ENCODE measurements around the gene P2RY8.
A peak's percentile ranks its signal among the peaks of the same experiment; 100 is the strongest.
"Not testable (repeated sequence)": the region's sequence is repeated elsewhere in the genome, so short reads cannot be mapped to it uniquely, and the experiment has no call there.

The P2RY8 gene

GRCh38 chrX:1524874-1525582 lies 12.0 kb downstream of the P2RY8 start (continued):
- TF ChIP-seq REST (tag by site-specific recombination; IDR thresholded peaks at IDR 0.05), result no peak

GRCh38 chrX:1522905-1523304 lies 14.1 kb downstream of the P2RY8 start:
- H3K9me3 ChIP-seq (ENCODE audit: control insufficient read depth, insufficient read depth, low read depth, low read length); POLR2A ChIA-PET; H3K4me1 ChIP-seq (ENCODE audit: control insufficient read depth, insufficient read depth, low read length); H3K27ac ChIP-seq (ENCODE audit: extremely low read depth, low read depth, low read length); H3K36me3 ChIP-seq (ENCODE audit: control insufficient read depth in 2 of 2, insufficient read depth in 1 of 2, low read length in 2 of 2); CTCF ChIA-PET; H3K4me3 ChIP-seq (ENCODE audit: low read depth, low read length): not testable (repeated sequence)
- TF ChIP-seq ZNF394 (tag by site-specific recombination; IDR thresholded peaks at IDR 0.05; ENCODE audit: borderline replicate concordance) (peak; percentile 94), ZBTB21 (tag by site-specific recombination; IDR thresholded peaks at IDR 0.05) (0 out of 2 replicates have a peak, but pooled peaks have one; percentile 62), ZNF426 (tag by site-specific recombination; IDR thresholded peaks at IDR 0.05) (peak; percentile 95), ZXDB (tag by site-specific recombination; IDR thresholded peaks at IDR 0.05) (peak; percentile 72), ZNF629 (tag by site-specific recombination; IDR thresholded peaks at IDR 0.05) (peak; percentile 61; the same call in 1 of the 2 replicates), ZNF555 (tag by site-specific recombination; conservative IDR thresholded peaks at IDR 0.05) (peak; percentile 96), MYNN (tag by site-specific recombination; IDR thresholded peaks at IDR 0.05; ENCODE audit: borderline replicate concordance) (peak; percentile 26; the same call in 1 of the 2 replicates), ZBTB1 (tag by site-specific recombination; IDR thresholded peaks at IDR 0.05) (0 out of 2 replicates have a peak, but pooled peaks have one; percentile 34), RBAK (tag by site-specific recombination; IDR thresholded peaks at IDR 0.05) (0 out of 2 replicates have a peak, but pooled peaks have one; percentile 31), ZNF530 (tag by site-specific recombination; IDR thresholded peaks at IDR 0.05; ENCODE audit: low read depth) (0 out of 2 replicates have a peak, but pooled peaks have one; percentile 45), ZNF266 (tag by site-specific recombination; IDR thresholded peaks at IDR 0.05; ENCODE audit: low read depth) (peak; percentile 93), ZNF623 (tag by site-specific recombination; IDR thresholded peaks at IDR 0.05) (peak; percentile 83), ZBTB11 (tag by site-specific recombination; conservative IDR thresholded peaks at IDR 0.05; ENCODE audit: low read depth) (peak; percentile 83), ZNF664 (tag by site-specific recombination; IDR thresholded peaks at IDR 0.05) (peak; percentile 74), ZNF654 (tag by site-specific recombination; IDR thresholded peaks at IDR 0.05; ENCODE audit: low read depth) (peak; percentile 41), ZNF518A (tag by site-specific recombination; conservative IDR thresholded peaks at IDR 0.05; ENCODE audit: low read depth) (peak; percentile 97), AEBP2 (tag by site-specific recombination; IDR thresholded peaks at IDR 0.05; ENCODE audit: borderline replicate concordance) (peak; percentile 46; the same call in 1 of the 2 replicates), ZFP37 (tag by site-specific recombination; IDR thresholded peaks at IDR 0.05) (peak; percentile 83; the same call in 1 of the 2 replicates), ZNF580 (tag by site-specific recombination; IDR thresholded peaks at IDR 0.05) (0 out of 2 replicates have a peak, but pooled peaks have one; percentile 49)

Measured in HEK293 (cell line).